GM19324 (cell line): ENCODE results near the gene RHO.

ENCODE experiments used
- ATAC-seq: cut with Tn5 transposase; IDR thresholded peaks from one replicate; pipeline ENCODE4 v1.9.1; 2021; ENCODE audit warnings: mild to moderate bottlenecking, moderate library complexity; ENCODE audit not compliant: unreplicated experiment, low FRiP score

The RHO gene

GRCh38 chr3:129574206-129574605, 45.8 kb downstream of the RHO start:
- no peak for ATAC-seq

GRCh38 chr3:129575233-129575996, 47.0 kb downstream of the RHO start:
- no peak for ATAC-seq

- no peak for ATAC-seq
Observed at GRCh38 chr3:129575997-129576384, 47.6 kb downstream of the RHO start.

- peak; percentile 60 for ATAC-seq
Observed at GRCh38 chr3:129576514-129577352, 48.3 kb downstream of the RHO start.

DNA sequence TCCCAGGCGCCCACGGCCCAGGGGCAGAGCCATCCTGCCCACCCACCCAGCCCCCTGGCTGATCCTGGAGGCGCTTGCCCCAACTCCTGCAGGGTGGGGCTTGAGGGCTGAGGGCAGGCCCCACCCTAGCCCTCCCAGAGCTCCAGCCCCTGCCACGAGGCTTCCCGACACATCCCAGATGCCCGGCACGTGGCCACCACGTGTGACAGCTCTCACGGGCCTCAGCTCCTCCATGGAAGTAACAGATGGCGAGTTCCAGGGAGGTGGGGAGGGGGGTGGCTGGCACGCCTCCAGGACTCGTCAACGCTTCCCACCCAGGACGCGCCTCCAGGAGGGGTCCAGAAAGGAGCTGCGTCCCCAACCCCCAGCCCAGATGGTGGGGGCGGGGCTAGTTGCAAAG, 48.9 kb downstream of the RHO start:
- no peak for ATAC-seq

- ATAC-seq, result peak; percentile 41
Observed at GRCh38 chr3:129577925-129578786, 49.7 kb downstream of the RHO start.

- no peak for ATAC-seq
Observed at GRCh38 chr3:129579991-129580390, 51.6 kb downstream of the RHO start.

DNA sequence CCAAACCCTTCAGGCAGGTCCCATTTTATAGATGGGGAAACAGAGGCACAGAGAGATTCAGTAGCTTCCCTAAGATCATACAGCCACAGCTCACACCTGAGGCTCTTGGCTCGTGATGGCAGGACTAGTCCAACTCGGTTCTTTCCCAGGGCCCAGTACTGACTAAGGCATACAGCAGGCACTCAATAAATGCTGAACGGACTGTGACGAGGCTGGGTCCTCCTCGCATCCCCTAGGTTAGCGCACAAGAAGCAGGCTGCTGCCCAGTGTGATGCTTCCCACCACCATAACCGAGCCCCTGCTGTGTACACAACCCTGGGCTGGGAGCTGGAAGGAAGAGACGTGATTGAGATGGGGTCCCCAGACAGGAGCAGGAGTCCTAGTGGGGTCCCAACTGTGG, 53.2 kb downstream of the RHO start:
- no peak for ATAC-seq

DNA sequence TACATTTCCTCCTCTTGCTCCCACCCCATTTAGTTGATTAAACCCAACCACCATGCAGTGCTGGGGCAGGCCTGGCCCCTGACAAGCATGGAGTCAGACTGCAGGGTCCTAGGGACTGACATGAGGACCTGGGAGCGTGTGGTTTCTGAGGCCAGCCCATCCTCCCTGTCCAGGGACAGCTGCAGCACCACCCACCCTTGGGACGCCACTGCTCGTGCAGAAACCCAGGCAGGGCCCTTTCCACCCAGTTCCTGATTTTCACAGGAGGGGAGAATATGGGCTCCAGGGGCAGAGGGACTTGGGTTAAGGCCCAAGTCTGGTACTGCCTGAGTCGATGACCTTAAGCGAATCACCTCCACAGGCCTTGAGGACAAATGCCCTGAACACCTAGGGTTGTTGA, 54.4 kb downstream of the RHO start:
- no peak for ATAC-seq

DNA sequence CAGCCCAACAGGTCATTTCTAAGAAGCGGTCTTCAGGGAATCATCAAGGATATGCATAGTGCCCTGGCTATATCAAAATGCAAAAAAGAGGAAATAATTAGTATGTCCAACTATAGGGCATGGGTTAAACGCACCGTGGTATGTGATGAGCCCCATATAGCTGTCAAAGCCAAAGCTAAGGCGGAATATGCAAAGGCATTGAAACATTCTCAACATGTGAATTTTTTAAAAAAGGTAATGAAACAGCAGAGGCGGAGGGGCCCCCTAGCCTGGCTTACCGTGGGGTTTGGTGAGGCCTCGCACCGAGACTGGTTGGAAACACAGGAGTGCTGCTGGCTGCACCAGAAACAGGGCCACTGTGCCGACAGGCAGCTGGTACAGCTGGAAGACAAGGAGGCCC, 54.9 kb downstream of the RHO start:
- ATAC-seq, result no peak

GRCh38 chr3:129584631-129585030, 56.2 kb downstream of the RHO start:
- no peak for ATAC-seq
